ENCODE measurements around the gene TGFBR1.
"Not testable (repeated sequence)": the region's sequence is repeated elsewhere in the genome, so short reads cannot be mapped to it uniquely, and the experiment has no call there.

Gene TGFBR1

DNA sequence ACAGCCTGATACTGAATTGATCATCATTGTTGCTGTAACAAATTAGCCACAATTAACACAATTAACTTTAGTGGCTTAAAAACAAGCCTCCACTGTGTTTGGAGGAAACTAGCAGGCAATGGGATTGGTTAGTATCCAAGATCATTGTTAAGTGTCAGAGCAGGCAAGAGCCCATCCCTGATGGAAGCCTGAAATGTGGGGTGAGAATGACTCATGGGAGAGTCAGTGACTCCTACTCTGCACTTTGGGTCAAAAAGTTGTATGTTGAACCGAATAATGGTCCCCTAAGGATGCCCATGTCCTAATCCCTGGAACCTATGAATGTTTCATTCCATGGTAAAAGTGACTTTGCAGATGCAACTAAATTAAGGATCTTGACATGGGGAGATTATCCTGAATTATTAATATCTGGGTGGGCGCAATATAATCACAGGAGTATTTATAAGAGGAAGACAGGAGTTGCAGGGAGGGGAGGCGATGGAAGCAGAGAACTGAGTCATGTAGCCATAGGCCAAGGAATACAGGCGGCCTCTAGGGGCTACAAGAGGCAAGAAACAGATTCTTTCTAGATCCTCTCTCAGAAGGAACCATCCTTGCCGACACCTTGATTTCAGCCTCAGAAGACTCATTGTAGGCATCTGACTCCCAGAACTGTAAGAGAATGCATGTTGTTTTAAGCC lies 88.0 kb downstream of the TGFBR1 start:
- no peak for DNase-seq

DNA sequence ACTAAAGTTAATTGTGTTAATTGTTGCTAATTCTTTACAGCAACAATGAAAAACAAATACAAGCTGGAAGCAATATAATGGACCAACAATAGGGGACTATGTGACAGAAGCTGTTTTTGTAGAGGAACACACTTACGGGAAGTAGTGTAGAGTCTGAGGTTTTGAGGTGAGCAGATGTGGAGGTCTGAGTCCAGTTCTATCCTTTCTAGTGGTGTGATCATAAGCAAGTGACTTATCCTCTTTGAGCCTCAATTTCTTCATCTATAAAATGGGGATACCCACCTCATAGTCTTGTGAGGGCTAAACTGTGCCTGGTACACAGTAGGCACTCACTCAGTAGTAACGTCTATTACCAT lies 88.5 kb downstream of the TGFBR1 start:
- DNase-seq: no peak

DNA sequence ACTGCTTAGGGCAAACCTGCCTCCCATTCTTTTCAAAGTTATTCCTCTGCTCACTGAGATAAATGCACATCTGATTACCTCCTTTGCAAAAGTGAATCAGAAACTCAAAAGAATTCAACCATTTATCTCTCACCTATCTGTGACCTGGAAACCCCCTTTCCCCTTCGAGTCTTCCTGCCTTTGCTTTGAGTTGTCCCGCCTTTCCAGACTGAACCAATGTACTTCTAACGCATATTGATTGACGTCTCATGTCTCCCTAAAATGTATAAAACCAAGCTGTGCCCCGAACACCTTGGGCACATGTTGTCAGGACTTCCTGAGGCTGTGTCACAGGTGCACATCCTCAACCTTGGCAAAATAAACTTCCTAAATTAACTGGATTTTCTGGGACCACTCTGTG lies 91.6 kb downstream of the TGFBR1 start:
- DNase-seq: not testable (repeated sequence)

DNA sequence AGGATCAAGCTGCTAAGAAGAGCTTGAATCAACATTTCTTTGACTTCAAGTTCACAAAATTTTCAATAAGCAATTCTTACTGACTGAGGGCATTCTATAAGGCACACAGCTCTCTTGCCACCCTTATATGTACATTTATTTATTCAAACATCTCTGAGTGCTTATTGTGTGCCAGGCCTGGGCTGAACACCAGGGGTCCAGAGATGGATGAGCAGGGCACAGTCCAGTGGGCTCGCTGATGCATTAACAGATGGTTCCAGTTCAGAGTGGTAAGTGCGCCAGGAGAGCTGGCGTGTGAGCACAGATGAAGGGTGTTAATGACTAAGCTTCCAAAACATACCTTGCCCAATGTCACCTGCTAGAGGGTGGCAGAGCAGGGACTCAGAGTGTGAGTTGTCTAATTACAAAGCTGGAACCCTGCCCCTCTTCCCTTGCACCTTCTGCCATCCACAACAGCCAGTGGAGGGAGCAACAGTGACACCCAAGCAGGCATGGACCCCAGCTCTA lies 92.3 kb downstream of the TGFBR1 start:
- DNase-seq: no peak

DNA sequence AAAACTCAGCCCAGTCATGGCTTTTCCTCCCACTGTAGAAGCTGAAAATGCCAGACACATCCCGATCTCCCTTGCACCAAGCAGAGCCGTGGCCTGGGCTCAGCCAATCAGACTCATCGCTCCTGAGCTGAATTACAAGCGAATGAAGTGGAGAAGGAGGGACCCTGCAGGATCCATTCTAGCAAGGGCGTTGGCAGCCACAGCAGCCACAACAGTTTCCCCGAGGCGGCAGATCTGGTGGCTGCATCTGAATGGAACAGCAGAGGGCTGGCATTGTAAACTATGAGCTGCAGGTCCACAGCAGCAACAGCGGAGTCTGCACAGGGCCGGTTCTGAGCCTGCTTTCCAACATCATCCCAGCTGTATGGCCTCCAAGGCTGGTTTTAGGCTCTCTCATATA lies 93.1 kb downstream of the TGFBR1 start:
- DNase-seq: no peak

DNA sequence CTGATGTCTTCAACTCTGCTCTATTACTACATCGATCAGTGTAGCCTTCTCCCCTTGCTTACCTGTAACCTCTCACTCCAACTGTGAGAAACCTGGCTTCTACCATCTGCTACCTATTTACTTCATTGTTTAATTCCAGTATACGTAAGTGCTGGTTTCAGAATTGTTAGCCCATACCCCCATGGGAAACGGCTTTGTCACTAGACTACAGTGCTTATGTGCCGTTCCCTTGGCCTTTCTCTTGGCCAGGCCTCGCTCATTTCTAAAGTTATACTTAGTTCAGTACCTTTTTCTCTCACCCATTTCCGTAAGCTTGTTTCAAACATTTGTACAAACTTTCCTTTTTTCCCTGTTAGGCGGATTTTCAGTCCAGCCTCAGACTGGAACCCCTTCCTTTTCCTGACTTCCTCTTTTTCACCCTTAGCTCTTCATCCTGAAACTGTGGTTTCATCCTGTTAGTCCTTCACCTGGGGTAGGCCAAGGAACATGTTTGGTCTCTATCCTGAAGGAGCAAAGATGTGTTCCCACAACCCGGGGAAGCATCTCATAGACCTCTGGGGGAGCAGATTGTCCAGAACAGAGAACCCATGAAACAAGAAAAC lies 95.1 kb downstream of the TGFBR1 start:
- DNase-seq: no peak

DNA sequence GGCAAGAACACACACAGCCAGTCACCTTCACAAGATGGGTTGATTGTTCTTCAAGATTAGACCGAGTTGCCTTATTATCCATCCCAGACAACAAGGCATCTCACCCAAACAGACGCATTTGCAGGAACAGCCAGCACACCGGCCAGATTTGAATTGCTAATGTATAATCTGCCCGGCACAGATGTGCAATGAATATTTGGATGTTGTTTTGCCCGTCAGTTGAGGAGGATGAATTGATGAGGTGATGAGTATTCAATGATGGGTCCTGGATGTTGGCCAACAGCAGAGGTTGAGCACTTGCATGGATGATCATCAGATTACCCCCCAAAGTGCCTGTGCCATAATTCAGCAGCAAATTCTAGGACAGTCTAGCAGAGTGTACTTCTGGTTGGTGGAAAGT lies 96.7 kb downstream of the TGFBR1 start:
- DNase-seq: no peak
